HepG2 (cell line): ENCODE measurements around the gene PDIA5. TPM values are rescaled to one million over a fixed set of nuclear protein-coding genes. Genes with fewer than 3 reads are reported as not detected.
A peak's percentile ranks its signal among the peaks of the same experiment; 100 is the strongest.

Experiments
- ATF4 ChIP-seq, 2 experiments: fragments of 450-650 bp in 1 of 2; sonication (generic) in 1 of 2; formaldehyde crosslinking; IDR thresholded peaks; 2 replicates each; pipeline versions ENCODE4 v1.5.0 to v1.8.0; 2020 to 2022; ENCODE audit warnings: mild to moderate bottlenecking in 1 of 2, missing genetic modification reagents in 1 of 2
- FOXC1 ChIP-seq: sonication (generic); formaldehyde crosslinking; IDR thresholded peaks from 2 replicates; pipeline ENCODE4 v1.8.0; 2022; ENCODE audit warnings: mild to moderate bottlenecking, missing genetic modification reagents, borderline replicate concordance
- HDAC2 ChIP-seq: sonication (generic); formaldehyde crosslinking; IDR thresholded peaks from 2 replicates; pipeline ENCODE4 v1.4.0; 2020; ENCODE audit warnings: missing genetic modification reagents
- HNF1B ChIP-seq: sonication (generic); formaldehyde crosslinking; IDR thresholded peaks from 2 replicates; pipeline ENCODE4 v1.5.1; 2020; ENCODE audit warnings: mild to moderate bottlenecking, moderate library complexity, missing genetic modification reagents
- IKZF5 ChIP-seq: IDR thresholded peaks from 2 replicates; pipeline ENCODE4 v1.6.1; 2018; ENCODE audit warnings: missing genetic modification reagents, mild to moderate bottlenecking, missing compliant biosample characterization
- IRF9 ChIP-seq: sonication (generic); formaldehyde crosslinking; IDR thresholded peaks from 2 replicates; pipeline ENCODE4 v1.8.0; 2022; ENCODE audit warnings: missing genetic modification reagents, mild to moderate bottlenecking, borderline replicate concordance
- KDM2A ChIP-seq: sonication (generic); formaldehyde crosslinking; IDR thresholded peaks from 2 replicates; pipeline ENCODE4 v1.4.0; 2020; ENCODE audit warnings: low read depth, missing genetic modification reagents, borderline replicate concordance
- KLF16 ChIP-seq, 2 experiments: sonication (generic) in 1 of 2; formaldehyde crosslinking in 1 of 2; IDR thresholded peaks; 2 replicates each; pipeline versions ENCODE4 v1.6.1 to v1.8.0; 2016 to 2023; ENCODE audit warnings: missing genetic modification reagents in 2 of 2, missing compliant biosample characterization in 1 of 2
- MED1 ChIP-seq: sonication (generic); formaldehyde crosslinking; IDR thresholded peaks from 2 replicates; pipeline ENCODE4 v1.4.0; 2020; ENCODE audit warnings: missing genetic modification reagents
- MIER2 ChIP-seq: IDR thresholded peaks from 2 replicates; pipeline ENCODE4 v1.6.1; 2016; ENCODE audit warnings: missing biosample characterization, missing genetic modification reagents
- MXI1 ChIP-seq: IDR thresholded peaks from 3 replicates; pipeline ENCODE4 v1.6.1; 2012; ENCODE audit warnings: low read depth, low read length, inconsistent platforms, borderline replicate concordance
- NCOA1 ChIP-seq: sonication (generic); formaldehyde crosslinking; IDR thresholded peaks from 2 replicates; pipeline ENCODE4 v1.9.0; 2021; ENCODE audit warnings: missing genetic modification reagents
- STAT5B ChIP-seq: sonication (generic); formaldehyde crosslinking; IDR thresholded peaks from 2 replicates; pipeline ENCODE4 v1.4.0; 2020; ENCODE audit warnings: missing genetic modification reagents
- TFAP4 ChIP-seq: sonication (generic); IDR thresholded peaks from 2 replicates; pipeline ENCODE4 v1.6.1; 2016; ENCODE audit warnings: low read depth, borderline replicate concordance
- ZNF101 ChIP-seq: sonication (generic); formaldehyde crosslinking; IDR thresholded peaks from 2 replicates; pipeline ENCODE4 v1.4.0; 2020; ENCODE audit warnings: mild to moderate bottlenecking, low read depth, missing genetic modification reagents, borderline replicate concordance
- ZNF143 ChIP-seq: sonication (generic); formaldehyde crosslinking; IDR thresholded peaks from 2 replicates; pipeline ENCODE4 v1.4.0; 2020; ENCODE audit warnings: missing genetic modification reagents
- ZNF615 ChIP-seq: sonication (generic); formaldehyde crosslinking; IDR thresholded peaks from 2 replicates; pipeline ENCODE4 v1.5.0; 2020; ENCODE audit warnings: mild to moderate bottlenecking, missing genetic modification reagents, borderline replicate concordance
- ZNF670 ChIP-seq: sonication (generic); formaldehyde crosslinking; IDR thresholded peaks from 2 replicates; pipeline ENCODE4 v1.8.0; 2022; ENCODE audit warnings: mild to moderate bottlenecking, missing genetic modification reagents, borderline replicate concordance
- ZNF687 ChIP-seq: sonication (generic); formaldehyde crosslinking; IDR thresholded peaks from 2 replicates; pipeline ENCODE4 v1.5.1; 2020; ENCODE audit warnings: mild to moderate bottlenecking, missing genetic modification reagents, moderate library complexity
- polyA plus RNA-seq, 8 experiments: library from polyadenylated mRNA; depleted of rRNA in 3 of 8; stranded (reverse) in 7 of 8; unstranded in 1 of 8; fragments of >200 nt; fragmentation: Illumina TruSeq in 4 of 8; extraction: Trizol in 4 of 8; gene quantifications; 2 replicates each; pipeline versions ENCODE4 v1.2.1 to v1.2.3, GENCODE V29; 2011 to 2016; ENCODE audit warnings: low read depth in 4 of 8, missing spikeins in 1 of 8, mixed read lengths in 1 of 8; ENCODE audit not compliant: insufficient read depth in 1 of 8
- total RNA-seq, 5 experiments: library from RNA; depleted of rRNA; stranded (reverse); fragments of >200 nt; fragmentation: Illumina TruSeq; extraction: Trizol; gene quantifications; 2 replicates each; pipeline ENCODE4 v1.2.3, GENCODE V29; 2016; ENCODE audit warnings: low read depth in 1 of 5

The PDIA5 gene
- total and polyA plus RNA-seq, 2 of the 13 experiments (the other 11 are each of a cell fraction or from before 2014, with no cell fraction given) = 51.3 to 74.3 TPM

- TF ChIP-seq STAT5B (CRISPR knock-in tag) (no peak), MIER2 (CRISPR knock-in tag) (no peak), MXI1 (peak; percentile 21; the same call in 1 of the 3 replicates), HNF1B (CRISPR knock-in tag) (0 out of 2 replicates have a peak, but pooled peaks have one; percentile 12), KLF16 (CRISPR knock-in tag; IDR thresholded peaks at IDR 0.05) (0 out of 4 replicates have a peak, but pooled peaks of 1 of the 2 experiments have one; percentile 22), ZNF670 (CRISPR knock-in tag) (peak; percentile 12; the same call in 1 of the 2 replicates), IRF9 (CRISPR knock-in tag) (no peak), ATF4 (CRISPR knock-in tag; IDR thresholded peaks at IDR 0.05) (no peak), HDAC2 (CRISPR knock-in tag) (peak; percentile 63; the same call in 1 of the 2 replicates), KDM2A (CRISPR knock-in tag) (no peak), ZNF687 (peak; percentile 60), FOXC1 (CRISPR knock-in tag) (no peak; the same call in 1 of the 2 replicates), ZNF143 (no peak), ZNF101 (CRISPR knock-in tag) (no peak), NCOA1 (CRISPR knock-in tag) (no peak), MED1 (CRISPR knock-in tag) (peak; percentile 80), TFAP4 (peak; percentile 46; the same call in 1 of the 2 replicates), IKZF5 (CRISPR knock-in tag) (peak; percentile 53; the same call in 1 of the 2 replicates), ZNF615 (CRISPR knock-in tag) (no peak)
Measured at GRCh38 chr3:123085293-123085931, 18.6 kb downstream of the PDIA5 start (continued).
